Liver (tissue), 9 donors: Measurements from ENCODE around the gene NUDT14. TPM values are rescaled to one million over a fixed set of nuclear protein-coding genes. Genes with fewer than 3 reads are reported as not detected.

Source experiments
- DNase-seq: peaks from one replicate; pipeline ENCODE4 v3.0.0-alpha.2; 2017; ENCODE audit warnings: low spot score
- H3K27ac ChIP-seq, 2 donors: one replicate each; pipeline ENCODE4 v1.7.0; 2013; ENCODE audit warnings: inconsistent platforms in 2 of 2, low read length in 2 of 2, control low read depth in 1 of 2, low read depth in 1 of 2, mild to moderate bottlenecking in 1 of 2
- H3K27me3 ChIP-seq, 4 donors: one replicate each; pipeline versions ENCODE4 v1.6.1 to v1.7.0; 2013; ENCODE audit warnings: low read length in 3 of 4, inconsistent platforms in 1 of 4, mild to moderate bottlenecking in 1 of 4, moderate library complexity in 1 of 4; ENCODE audit not compliant: control insufficient read depth in 4 of 4, insufficient read depth in 4 of 4
- H3K36me3 ChIP-seq, 4 donors: one replicate each; pipeline versions ENCODE4 v1.6.1 to v1.7.0; 2013; ENCODE audit warnings: low read length in 3 of 4, mild to moderate bottlenecking in 3 of 4, low read depth in 1 of 4, moderate library complexity in 1 of 4; ENCODE audit not compliant: control insufficient read depth in 4 of 4, insufficient read depth in 3 of 4
- H3K4me1 ChIP-seq, 4 donors: one replicate each; pipeline versions ENCODE4 v1.6.1 to v1.7.0; 2013; ENCODE audit warnings: low read length in 3 of 4, mild to moderate bottlenecking in 3 of 4, moderate library complexity in 1 of 4; ENCODE audit not compliant: control insufficient read depth in 4 of 4, insufficient read depth in 4 of 4
- H3K4me3 ChIP-seq, 3 donors: one replicate each; pipeline versions ENCODE4 v1.6.1 to v1.7.0; 2013; ENCODE audit warnings: low read length in 3 of 3, control low read depth in 1 of 3, low read depth in 1 of 3, mild to moderate bottlenecking in 1 of 3
- H3K9ac ChIP-seq, 2 donors: one replicate each; pipeline ENCODE4 v1.7.0; 2013; ENCODE audit warnings: low read length in 2 of 2, mild to moderate bottlenecking in 2 of 2, moderate library complexity in 2 of 2, control low read depth in 1 of 2, low read depth in 1 of 2
- H3K9me3 ChIP-seq, 4 donors: one replicate each; pipeline versions ENCODE4 v1.6.1 to v1.7.0; 2013; ENCODE audit warnings: low read length in 3 of 4; ENCODE audit not compliant: control insufficient read depth in 4 of 4
- ATF3 ChIP-seq: IDR thresholded peaks from 2 replicates; pipeline ENCODE4 v1.6.1; 2016; ENCODE audit warnings: antibody characterized with exemption
- CTCF ChIP-seq: fragments of 150-350 bp; IDR thresholded peaks from 2 replicates; pipeline ENCODE4 v1.5.1; 2017; ENCODE audit warnings: improper control_type of control experiment, low read depth, low read length; ENCODE audit not compliant: missing input control
- EGR1 ChIP-seq, 2 donors: IDR thresholded peaks; 2 replicates each; pipeline ENCODE4 v1.6.1; 2016 to 2018; ENCODE audit warnings: antibody characterized with exemption in 2 of 2, low read depth in 2 of 2
- FOXA1 ChIP-seq: IDR thresholded peaks from 2 replicates; pipeline ENCODE4 v1.6.1; 2016; ENCODE audit warnings: antibody characterized with exemption
- FOXA2 ChIP-seq: IDR thresholded peaks from 2 replicates; pipeline ENCODE4 v1.6.1; 2016; ENCODE audit warnings: antibody characterized with exemption
- GABPA ChIP-seq, 2 donors: IDR thresholded peaks in 1 of 2; conservative IDR thresholded peaks in 1 of 2; 2 replicates each; pipeline ENCODE4 v1.6.1; 2016; ENCODE audit warnings: antibody characterized with exemption in 2 of 2, mild to moderate bottlenecking in 1 of 2, moderate library complexity in 1 of 2
- HNF4G ChIP-seq: IDR thresholded peaks from 2 replicates; pipeline ENCODE4 v1.6.1; 2016; ENCODE audit warnings: antibody characterized with exemption
- JUND ChIP-seq, 2 donors: IDR thresholded peaks; 2 replicates each; pipeline ENCODE4 v1.6.1; 2016; ENCODE audit warnings: antibody characterized with exemption in 2 of 2
- MAX ChIP-seq: IDR thresholded peaks from 2 replicates; pipeline ENCODE4 v1.6.1; 2016; ENCODE audit warnings: antibody characterized with exemption
- NR2F2 ChIP-seq: IDR thresholded peaks from 2 replicates; pipeline ENCODE4 v1.6.1; 2016; ENCODE audit warnings: antibody characterized with exemption
- RAD21 ChIP-seq, 2 donors: IDR thresholded peaks; 2 replicates each; pipeline ENCODE4 v1.6.1; 2016; ENCODE audit warnings: antibody characterized with exemption in 2 of 2, mild to moderate bottlenecking in 2 of 2
- REST ChIP-seq: IDR thresholded peaks from 2 replicates; pipeline ENCODE4 v1.6.1; 2016; ENCODE audit warnings: antibody characterized with exemption, mild to moderate bottlenecking
- RXRA ChIP-seq, 2 donors: IDR thresholded peaks; 2 replicates each; pipeline ENCODE4 v1.6.1; 2017 to 2018; ENCODE audit warnings: antibody characterized with exemption in 2 of 2, mild to moderate bottlenecking in 1 of 2
- SP1 ChIP-seq: IDR thresholded peaks from 2 replicates; pipeline ENCODE4 v1.6.1; 2018; ENCODE audit warnings: antibody characterized with exemption, mild to moderate bottlenecking
- TAF1 ChIP-seq: conservative IDR thresholded peaks from 2 replicates; pipeline ENCODE4 v1.6.1; 2016; ENCODE audit warnings: antibody characterized with exemption, mild to moderate bottlenecking
- YY1 ChIP-seq: IDR thresholded peaks from 2 replicates; pipeline ENCODE4 v1.6.1; 2016; ENCODE audit warnings: antibody characterized with exemption, mild to moderate bottlenecking
- ZBTB33 ChIP-seq: IDR thresholded peaks from 2 replicates; pipeline ENCODE4 v1.6.1; 2016; ENCODE audit warnings: antibody characterized with exemption
- WGBS: extraction: QIAGEN DNeasy Blood & Tissue Kit; methylation state at CpG from one replicate; pipeline ENCODE4 v1.1.7; 2013; 5-methylcytosine and 5-hydroxymethylcytosine counted together
- polyA plus RNA-seq, 2 donors: library from polyadenylated mRNA; stranded (reverse) in 1 of 2; unstranded in 1 of 2; fragments of 200-250 nt in 1 of 2; fragments of >200 nt in 1 of 2; fragmentation: Nextera tagmentation in 1 of 2; extraction: Ambion mirVana in 1 of 2; gene quantifications; one replicate each; pipeline versions ENCODE4 v1.2.1 to v1.2.3, GENCODE V29; 2013 to 2015
- total RNA-seq, 2 donors: library from RNA; depleted of rRNA; stranded (reverse); fragments of >200 nt; gene quantifications; one replicate each; pipeline ENCODE4 v1.2.3, GENCODE V29; 2014
- donor health status: healthy.
- donor health status: healthy.
- donor health status: healthy.
- donor health status: healthy.
- donor health status: healthy.

The NUDT14 gene
- total and polyA plus RNA-seq, 4 donors: 3.8 to 24.2 (median 8.0) TPM

GRCh38 chr14:105208738-105209075 lies 27.6 kb upstream of the NUDT14 start:
- H3K27ac ChIP-seq: no peak overlapping the region
- peaks cover 0 to 13% (median 2%) of the 10 kb centered on the region in 4 donors for H3K36me3 ChIP-seq
- H3K9me3 ChIP-seq: no peaks in the 10 kb centered on the region
- 94% methylated on average over 12 of the region's 12 CpGs for WGBS
- H3K9ac ChIP-seq: no peak overlapping the region
- peaks cover 9 to 25% (median 20%) of the 10 kb centered on the region in 4 donors for H3K4me1 ChIP-seq
- TF ChIP-seq ATF3 (no peak), HNF4G (no peak), GABPA (IDR thresholded peaks at IDR 0.05 in 1 of 2, conservative IDR thresholded peaks at IDR 0.05 in 1 of 2) (no peak), CTCF (no peak), MAX (no peak), ZBTB33 (no peak), RXRA (IDR thresholded peaks at IDR 0.05) (no peak), REST (no peak), JUND (IDR thresholded peaks at IDR 0.05) (no peak), TAF1 (no peak), FOXA1 (no peak), EGR1 (IDR thresholded peaks at IDR 0.05; ENCODE audit: low read depth in 2 of 2) (no peak), YY1 (no peak), NR2F2 (no peak), SP1 (no peak), FOXA2 (no peak), RAD21 (IDR thresholded peaks at IDR 0.05) (no peak)
- no peak for DNase-seq
- no peaks in the 10 kb centered on the region for H3K27me3 ChIP-seq
- no peak overlapping the region for H3K4me3 ChIP-seq
